HepG2 (cell line): ENCODE results near the gene PERCC1. TPM values are rescaled to one million over a fixed set of nuclear protein-coding genes. Genes with fewer than 3 reads are reported as not detected.

ENCODE experiments used
- HDAC1 ChIP-seq: sonication (generic); formaldehyde crosslinking; IDR thresholded peaks from 2 replicates; pipeline ENCODE4 v1.5.1; 2020; ENCODE audit warnings: mild to moderate bottlenecking, missing genetic modification reagents
- KMT2B ChIP-seq: IDR thresholded peaks from 2 replicates; pipeline ENCODE4 v1.6.1; 2016; ENCODE audit warnings: missing genetic modification reagents, missing compliant biosample characterization
- NFE2L1 ChIP-seq: sonication (generic); formaldehyde crosslinking; IDR thresholded peaks from 2 replicates; pipeline ENCODE4 v1.4.0; 2020; ENCODE audit warnings: missing genetic modification reagents, mild to moderate bottlenecking, borderline replicate concordance
- PCBP2 ChIP-seq: fragments of 200-400 bp; formaldehyde crosslinking; optimal IDR thresholded peaks from 2 replicates; pipeline ENCODE3; 2018; ENCODE audit warnings: low read length, low read depth; ENCODE audit not compliant: poor library complexity, severe bottlenecking
- SALL1 ChIP-seq: sonication (generic); formaldehyde crosslinking; IDR thresholded peaks from 2 replicates; pipeline ENCODE4 v1.8.0; 2022; ENCODE audit warnings: mild to moderate bottlenecking, missing genetic modification reagents
- SUZ12 ChIP-seq: fragments of 150-350 bp; IDR thresholded peaks from 2 replicates; pipeline ENCODE4 v1.6.1; 2014; ENCODE audit warnings: low read depth, low read length
- ZZZ3 ChIP-seq: sonication (generic); formaldehyde crosslinking; IDR thresholded peaks from 2 replicates; pipeline ENCODE4 v1.4.0; 2020; ENCODE audit warnings: missing genetic modification reagents, mild to moderate bottlenecking, borderline replicate concordance
- polyA plus RNA-seq, 8 experiments: library from polyadenylated mRNA; depleted of rRNA in 3 of 8; stranded (reverse) in 7 of 8; unstranded in 1 of 8; fragments of >200 nt; fragmentation: Illumina TruSeq in 4 of 8; extraction: Trizol in 4 of 8; gene quantifications; 2 replicates each; pipeline versions ENCODE4 v1.2.1 to v1.2.3, GENCODE V29; 2011 to 2016; ENCODE audit warnings: low read depth in 4 of 8, missing spikeins in 1 of 8, mixed read lengths in 1 of 8; ENCODE audit not compliant: insufficient read depth in 1 of 8
- total RNA-seq, 5 experiments: library from RNA; depleted of rRNA; stranded (reverse); fragments of >200 nt; fragmentation: Illumina TruSeq; extraction: Trizol; gene quantifications; 2 replicates each; pipeline ENCODE4 v1.2.3, GENCODE V29; 2016; ENCODE audit warnings: low read depth in 1 of 5
- TF ChIP-seq, protein P1 (sequence below): sonication (generic); formaldehyde crosslinking; IDR thresholded peaks from 2 replicates; pipeline ENCODE4 v1.5.0; 2020; ENCODE audit warnings: mild to moderate bottlenecking, missing genetic modification reagents
- TF ChIP-seq, protein P2 (sequence below): sonication (generic); formaldehyde crosslinking; IDR thresholded peaks from 2 replicates; pipeline ENCODE4 v1.5.0; 2020; ENCODE audit warnings: missing genetic modification reagents, mild to moderate bottlenecking, borderline replicate concordance
- TF ChIP-seq, protein P3 (sequence below), 2 experiments: sonication (generic) in 1 of 2; formaldehyde crosslinking in 1 of 2; IDR thresholded peaks; 2 replicates each; pipeline versions ENCODE4 v1.4.0 to v1.6.1; 2016 to 2020; ENCODE audit warnings: borderline replicate concordance in 1 of 2, low read depth in 1 of 2, mild to moderate bottlenecking in 1 of 2, missing genetic modification reagents in 1 of 2
- TF ChIP-seq, protein P4 (sequence below): sonication (generic); formaldehyde crosslinking; IDR thresholded peaks from 2 replicates; pipeline ENCODE4 v1.5.1; 2020; ENCODE audit warnings: mild to moderate bottlenecking, moderate library complexity, missing genetic modification reagents
- TF ChIP-seq, protein P5 (sequence below): sonication (generic); formaldehyde crosslinking; IDR thresholded peaks from 2 replicates; pipeline ENCODE4 v1.4.0; 2020; ENCODE audit warnings: missing genetic modification reagents

PERCC1 gene
- total and polyA plus RNA-seq, 2 of the 13 experiments (the other 11 are each of a cell fraction or from before 2014, with no cell fraction given) = 0.15 TPM; not detected in 1

DNA sequence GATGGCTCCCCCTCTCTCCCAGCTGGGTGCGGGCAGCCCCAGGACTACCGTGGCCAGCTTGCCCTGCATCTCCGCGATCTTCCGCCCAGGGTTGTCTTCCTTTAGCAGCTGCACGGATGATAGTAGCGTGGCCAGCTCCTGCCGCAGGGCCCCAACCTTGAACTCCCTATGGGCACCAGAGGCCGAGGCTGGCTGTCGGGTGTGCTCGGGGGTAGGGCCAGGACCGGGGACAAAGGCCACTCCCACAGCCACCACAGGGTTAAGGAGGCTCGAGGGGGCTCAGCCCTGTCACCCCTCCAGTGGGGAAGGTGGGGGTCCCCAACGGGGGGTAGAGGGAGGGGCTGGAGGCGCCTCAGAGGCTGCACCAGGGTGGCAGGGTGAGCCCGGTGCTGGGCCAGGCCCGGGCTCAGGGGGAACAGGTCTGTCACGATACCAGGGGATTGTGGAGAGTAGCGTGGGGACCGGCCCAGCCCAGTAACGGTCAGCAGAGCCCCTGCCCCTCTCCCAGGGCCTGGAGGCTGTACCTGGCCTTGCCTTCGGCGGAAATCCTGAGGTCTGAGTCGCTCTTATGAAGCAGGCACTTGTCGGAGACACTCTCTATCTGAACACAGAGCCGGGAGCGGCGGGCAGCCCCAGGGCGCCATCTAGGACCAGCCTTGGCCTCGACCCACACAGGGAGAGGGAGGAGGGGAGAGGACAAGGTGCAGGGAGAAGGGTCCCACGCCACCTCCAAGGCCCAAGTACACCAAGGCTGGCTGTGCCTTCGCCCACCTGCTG, 5.2 kb downstream of the PERCC1 start (continued):
- TF ChIP-seq, protein P1, sequence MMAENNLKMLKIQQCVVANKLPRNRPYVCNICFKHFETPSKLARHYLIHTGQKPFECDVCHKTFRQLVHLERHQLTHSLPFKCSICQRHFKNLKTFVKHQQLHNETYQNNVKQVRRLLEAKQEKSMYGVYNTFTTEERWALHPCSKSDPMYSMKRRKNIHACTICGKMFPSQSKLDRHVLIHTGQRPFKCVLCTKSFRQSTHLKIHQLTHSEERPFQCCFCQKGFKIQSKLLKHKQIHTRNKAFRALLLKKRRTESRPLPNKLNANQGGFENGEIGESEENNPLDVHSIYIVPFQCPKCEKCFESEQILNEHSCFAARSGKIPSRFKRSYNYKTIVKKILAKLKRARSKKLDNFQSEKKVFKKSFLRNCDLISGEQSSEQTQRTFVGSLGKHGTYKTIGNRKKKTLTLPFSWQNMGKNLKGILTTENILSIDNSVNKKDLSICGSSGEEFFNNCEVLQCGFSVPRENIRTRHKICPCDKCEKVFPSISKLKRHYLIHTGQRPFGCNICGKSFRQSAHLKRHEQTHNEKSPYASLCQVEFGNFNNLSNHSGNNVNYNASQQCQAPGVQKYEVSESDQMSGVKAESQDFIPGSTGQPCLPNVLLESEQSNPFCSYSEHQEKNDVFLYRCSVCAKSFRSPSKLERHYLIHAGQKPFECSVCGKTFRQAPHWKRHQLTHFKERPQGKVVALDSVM (CRISPR knock-in tag) = 0 out of 2 replicates have a peak, but pooled peaks have one; percentile 20
- TF ChIP-seq, protein P2, sequence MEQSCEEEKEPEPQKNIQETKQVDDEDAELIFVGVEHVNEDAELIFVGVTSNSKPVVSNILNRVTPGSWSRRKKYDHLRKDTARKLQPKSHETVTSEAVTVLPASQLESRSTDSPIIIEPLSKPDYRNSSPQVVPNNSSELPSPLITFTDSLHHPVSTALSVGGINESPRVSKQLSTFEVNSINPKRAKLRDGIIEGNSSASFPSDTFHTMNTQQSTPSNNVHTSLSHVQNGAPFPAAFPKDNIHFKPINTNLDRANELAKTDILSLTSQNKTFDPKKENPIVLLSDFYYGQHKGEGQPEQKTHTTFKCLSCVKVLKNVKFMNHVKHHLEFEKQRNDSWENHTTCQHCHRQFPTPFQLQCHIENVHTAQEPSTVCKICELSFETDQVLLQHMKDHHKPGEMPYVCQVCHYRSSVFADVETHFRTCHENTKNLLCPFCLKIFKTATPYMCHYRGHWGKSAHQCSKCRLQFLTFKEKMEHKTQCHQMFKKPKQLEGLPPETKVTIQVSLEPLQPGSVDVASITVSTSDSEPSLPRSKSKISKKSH (CRISPR knock-in tag) = peak; percentile 46; the same call in 1 of the 2 replicates
- TF ChIP-seq KMT2B (CRISPR knock-in tag) (0 out of 2 replicates have a peak, but pooled peaks have one; percentile 41), ZZZ3 (CRISPR knock-in tag) (no peak), PCBP2 (no peak), HDAC1 (CRISPR knock-in tag) (peak; percentile 50), NFE2L1 (no peak), SUZ12 (no peak), SALL1 (CRISPR knock-in tag) (peak; percentile 20)
- TF ChIP-seq, protein P3, sequence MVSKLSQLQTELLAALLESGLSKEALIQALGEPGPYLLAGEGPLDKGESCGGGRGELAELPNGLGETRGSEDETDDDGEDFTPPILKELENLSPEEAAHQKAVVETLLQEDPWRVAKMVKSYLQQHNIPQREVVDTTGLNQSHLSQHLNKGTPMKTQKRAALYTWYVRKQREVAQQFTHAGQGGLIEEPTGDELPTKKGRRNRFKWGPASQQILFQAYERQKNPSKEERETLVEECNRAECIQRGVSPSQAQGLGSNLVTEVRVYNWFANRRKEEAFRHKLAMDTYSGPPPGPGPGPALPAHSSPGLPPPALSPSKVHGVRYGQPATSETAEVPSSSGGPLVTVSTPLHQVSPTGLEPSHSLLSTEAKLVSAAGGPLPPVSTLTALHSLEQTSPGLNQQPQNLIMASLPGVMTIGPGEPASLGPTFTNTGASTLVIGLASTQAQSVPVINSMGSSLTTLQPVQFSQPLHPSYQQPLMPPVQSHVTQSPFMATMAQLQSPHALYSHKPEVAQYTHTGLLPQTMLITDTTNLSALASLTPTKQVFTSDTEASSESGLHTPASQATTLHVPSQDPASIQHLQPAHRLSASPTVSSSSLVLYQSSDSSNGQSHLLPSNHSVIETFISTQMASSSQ (IDR thresholded peaks at IDR 0.05; ENCODE audit: low read depth) = no peak
- TF ChIP-seq, protein P3 (CRISPR knock-in tag; IDR thresholded peaks at IDR 0.05; ENCODE audit: borderline replicate concordance) = no peak
- TF ChIP-seq, protein P4, sequence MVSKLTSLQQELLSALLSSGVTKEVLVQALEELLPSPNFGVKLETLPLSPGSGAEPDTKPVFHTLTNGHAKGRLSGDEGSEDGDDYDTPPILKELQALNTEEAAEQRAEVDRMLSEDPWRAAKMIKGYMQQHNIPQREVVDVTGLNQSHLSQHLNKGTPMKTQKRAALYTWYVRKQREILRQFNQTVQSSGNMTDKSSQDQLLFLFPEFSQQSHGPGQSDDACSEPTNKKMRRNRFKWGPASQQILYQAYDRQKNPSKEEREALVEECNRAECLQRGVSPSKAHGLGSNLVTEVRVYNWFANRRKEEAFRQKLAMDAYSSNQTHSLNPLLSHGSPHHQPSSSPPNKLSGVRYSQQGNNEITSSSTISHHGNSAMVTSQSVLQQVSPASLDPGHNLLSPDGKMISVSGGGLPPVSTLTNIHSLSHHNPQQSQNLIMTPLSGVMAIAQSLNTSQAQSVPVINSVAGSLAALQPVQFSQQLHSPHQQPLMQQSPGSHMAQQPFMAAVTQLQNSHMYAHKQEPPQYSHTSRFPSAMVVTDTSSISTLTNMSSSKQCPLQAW = peak; percentile 75
- TF ChIP-seq, protein P5, sequence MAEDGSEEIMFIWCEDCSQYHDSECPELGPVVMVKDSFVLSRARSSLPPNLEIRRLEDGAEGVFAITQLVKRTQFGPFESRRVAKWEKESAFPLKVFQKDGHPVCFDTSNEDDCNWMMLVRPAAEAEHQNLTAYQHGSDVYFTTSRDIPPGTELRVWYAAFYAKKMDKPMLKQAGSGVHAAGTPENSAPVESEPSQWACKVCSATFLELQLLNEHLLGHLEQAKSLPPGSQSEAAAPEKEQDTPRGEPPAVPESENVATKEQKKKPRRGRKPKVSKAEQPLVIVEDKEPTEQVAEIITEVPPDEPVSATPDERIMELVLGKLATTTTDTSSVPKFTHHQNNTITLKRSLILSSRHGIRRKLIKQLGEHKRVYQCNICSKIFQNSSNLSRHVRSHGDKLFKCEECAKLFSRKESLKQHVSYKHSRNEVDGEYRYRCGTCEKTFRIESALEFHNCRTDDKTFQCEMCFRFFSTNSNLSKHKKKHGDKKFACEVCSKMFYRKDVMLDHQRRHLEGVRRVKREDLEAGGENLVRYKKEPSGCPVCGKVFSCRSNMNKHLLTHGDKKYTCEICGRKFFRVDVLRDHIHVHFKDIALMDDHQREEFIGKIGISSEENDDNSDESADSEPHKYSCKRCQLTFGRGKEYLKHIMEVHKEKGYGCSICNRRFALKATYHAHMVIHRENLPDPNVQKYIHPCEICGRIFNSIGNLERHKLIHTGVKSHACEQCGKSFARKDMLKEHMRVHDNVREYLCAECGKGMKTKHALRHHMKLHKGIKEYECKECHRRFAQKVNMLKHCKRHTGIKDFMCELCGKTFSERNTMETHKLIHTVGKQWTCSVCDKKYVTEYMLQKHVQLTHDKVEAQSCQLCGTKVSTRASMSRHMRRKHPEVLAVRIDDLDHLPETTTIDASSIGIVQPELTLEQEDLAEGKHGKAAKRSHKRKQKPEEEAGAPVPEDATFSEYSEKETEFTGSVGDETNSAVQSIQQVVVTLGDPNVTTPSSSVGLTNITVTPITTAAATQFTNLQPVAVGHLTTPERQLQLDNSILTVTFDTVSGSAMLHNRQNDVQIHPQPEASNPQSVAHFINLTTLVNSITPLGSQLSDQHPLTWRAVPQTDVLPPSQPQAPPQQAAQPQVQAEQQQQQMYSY (CRISPR knock-in tag) = no peak
